ENCODE data around the gene TRIL. TPM values are rescaled to one million over a fixed set of nuclear protein-coding genes. Genes with fewer than 3 reads are reported as not detected.
A peak's percentile ranks its signal among the peaks of the same experiment; 100 is the strongest.

The TRIL gene
- total and polyA plus RNA-seq, 2 experiments from 2014 or later: 0.08 to 0.32 TPM

GRCh38 chr7:28922624-28923331 is 35.4 kb downstream of the TRIL start:
- TF ChIP-seq EZH2phosphoT487 (IDR thresholded peaks at IDR 0.05; ENCODE audit: insufficient read depth, low read depth) (no peak), EZH2 (IDR thresholded peaks at IDR 0.05; ENCODE audit: insufficient read depth, poor library complexity, severe bottlenecking) (no peak)
- Histone ChIP-seq H3K27ac (no peak overlapping the region), H3K4me1 (ENCODE audit: insufficient read depth) (peaks cover 26% of the 10 kb centered on the region), H3K79me2 (ENCODE audit: insufficient read depth) (no peaks in the 10 kb centered on the region), H3K36me3 (ENCODE audit: low read depth) (no peaks in the 10 kb centered on the region), H3K27me3 (replicated peaks; ENCODE audit: insufficient read depth) (no peaks in the 10 kb centered on the region), H3F3A (ENCODE audit: insufficient read depth) (peaks cover 11% of the 10 kb centered on the region; the same call in 1 of the 2 replicates), H3K4me3 (no peak overlapping the region), H3K9ac (no peak overlapping the region), H3K9me2 (ENCODE audit: insufficient read depth) (no peaks in the 10 kb centered on the region), H2AFZ (no peak overlapping the region), H3K9me3 (ENCODE audit: low read depth) (no peaks in the 10 kb centered on the region), H4K20me1 (ENCODE audit: insufficient read depth) (no peaks in the 10 kb centered on the region), H3K4me2 (ENCODE audit: unreplicated experiment) (peak overlapping the region; percentile 50)
- WGBS, 2 experiments (ENCODE audit: low coverage in 1 of 2, low lambda C conversion rate in 2 of 2, missing lambda C conversion rate in 2 of 2): 3 to 4% methylated on average over 7 of the region's 7 CpGs
- peak; percentile 83 for DNase-seq
- in situ Hi-C loops (cut with MboI): loop anchor here (10.0 kb wide), 1 partner anchor 482 kb away; no protein-coding TSS in a partner anchor

GRCh38 chr7:28921822-28922221 is 36.3 kb downstream of the TRIL start:
- H3K4me2 ChIP-seq (ENCODE audit: unreplicated experiment): peak overlapping the region; percentile 50
- TF ChIP-seq EZH2phosphoT487 (IDR thresholded peaks at IDR 0.05; ENCODE audit: insufficient read depth, low read depth) (no peak), EZH2 (IDR thresholded peaks at IDR 0.05; ENCODE audit: insufficient read depth, poor library complexity, severe bottlenecking) (no peak)
- H3K27me3 ChIP-seq (replicated peaks; ENCODE audit: insufficient read depth): no peaks in the 10 kb centered on the region
- no peak overlapping the region for H3K27ac ChIP-seq
- no peak overlapping the region for H2AFZ ChIP-seq
- 0 to 1% methylated on average over 4 of the region's 4 CpGs for WGBS, 2 experiments (ENCODE audit: low coverage in 1 of 2, low lambda C conversion rate in 2 of 2, missing lambda C conversion rate in 2 of 2)
- H3K4me3 ChIP-seq: no peak overlapping the region
- DNase-seq: peak; percentile 83
- no peaks in the 10 kb centered on the region for H3K9me2 ChIP-seq (ENCODE audit: insufficient read depth)
- in situ Hi-C loops (cut with MboI): loop anchor here (10.0 kb wide), 1 partner anchor 483 kb away; no protein-coding TSS in a partner anchor
- H3K9ac ChIP-seq: no peak overlapping the region
- no peaks in the 10 kb centered on the region for H3K9me3 ChIP-seq (ENCODE audit: low read depth)
- peaks cover 26% of the 10 kb centered on the region for H3K4me1 ChIP-seq (ENCODE audit: insufficient read depth)
- no peaks in the 10 kb centered on the region for H3K79me2 ChIP-seq (ENCODE audit: insufficient read depth)
- peaks cover 11% of the 10 kb centered on the region; the same call in 1 of the 2 replicates for H3F3A ChIP-seq (ENCODE audit: insufficient read depth)
- H3K36me3 ChIP-seq (ENCODE audit: low read depth): no peaks in the 10 kb centered on the region
- H4K20me1 ChIP-seq (ENCODE audit: insufficient read depth): no peaks in the 10 kb centered on the region

- Histone ChIP-seq H3K4me1 (ENCODE audit: insufficient read depth) (peaks cover 26% of the 10 kb centered on the region), H3F3A (ENCODE audit: insufficient read depth) (peaks cover 11% of the 10 kb centered on the region; the same call in 1 of the 2 replicates), H3K27ac (0 out of 2 replicates have a peak overlapping the region, but pooled peaks have one; percentile 0), H3K9ac (no peak overlapping the region), H4K20me1 (ENCODE audit: insufficient read depth) (no peaks in the 10 kb centered on the region), H2AFZ (no peak overlapping the region; the same call in 1 of the 2 replicates), H3K9me2 (ENCODE audit: insufficient read depth) (no peaks in the 10 kb centered on the region), H3K4me3 (no peak overlapping the region), H3K79me2 (ENCODE audit: insufficient read depth) (no peaks in the 10 kb centered on the region), H3K4me2 (ENCODE audit: unreplicated experiment) (no peak overlapping the region), H3K9me3 (ENCODE audit: low read depth) (no peaks in the 10 kb centered on the region), H3K36me3 (ENCODE audit: low read depth) (no peaks in the 10 kb centered on the region), H3K27me3 (replicated peaks; ENCODE audit: insufficient read depth) (no peaks in the 10 kb centered on the region)
- 72 to 77% methylated on average over 6 of the region's 6 CpGs for WGBS, 2 experiments (ENCODE audit: low coverage in 1 of 2, low lambda C conversion rate in 2 of 2, missing lambda C conversion rate in 2 of 2)
- TF ChIP-seq EZH2 (IDR thresholded peaks at IDR 0.05; ENCODE audit: insufficient read depth, poor library complexity, severe bottlenecking): no peak
- peak; percentile 72 for DNase-seq
- in situ Hi-C loops (cut with MboI): loop anchor here (10.0 kb wide), 1 partner anchor 484 kb away; no protein-coding TSS in a partner anchor
Observed at GRCh38 chr7:28920424-28920823, 37.7 kb downstream of the TRIL start.

GRCh38 chr7:28919510-28919909 is 38.6 kb downstream of the TRIL start:
- Histone ChIP-seq H3K36me3 (ENCODE audit: low read depth) (no peaks in the 10 kb centered on the region), H3K4me3 (no peak overlapping the region), H3K4me1 (ENCODE audit: insufficient read depth) (peaks cover 32% of the 10 kb centered on the region), H2AFZ (no peak overlapping the region), H3K9ac (no peak overlapping the region), H3K4me2 (ENCODE audit: unreplicated experiment) (no peak overlapping the region), H3K79me2 (ENCODE audit: insufficient read depth) (no peaks in the 10 kb centered on the region), H4K20me1 (ENCODE audit: insufficient read depth) (no peaks in the 10 kb centered on the region), H3K9me2 (ENCODE audit: insufficient read depth) (no peaks in the 10 kb centered on the region), H3K27ac (0 out of 2 replicates have a peak overlapping the region, but pooled peaks have one; percentile 0), H3F3A (ENCODE audit: insufficient read depth) (peaks cover 15% of the 10 kb centered on the region; the same call in 1 of the 2 replicates), H3K9me3 (ENCODE audit: low read depth) (no peaks in the 10 kb centered on the region), H3K27me3 (replicated peaks; ENCODE audit: insufficient read depth) (no peaks in the 10 kb centered on the region)
- WGBS, 2 experiments (ENCODE audit: low coverage in 1 of 2, low lambda C conversion rate in 2 of 2, missing lambda C conversion rate in 2 of 2): 46 to 54% methylated on average over 9 of the region's 9 CpGs
- in situ Hi-C loops (cut with MboI): no loop called here
- peak; percentile 54 for DNase-seq
- TF ChIP-seq EZH2 (IDR thresholded peaks at IDR 0.05; ENCODE audit: insufficient read depth, poor library complexity, severe bottlenecking) (no peak), EZH2phosphoT487 (IDR thresholded peaks at IDR 0.05; ENCODE audit: insufficient read depth, low read depth) (no peak)

Measured in GM23248 (cell line).